K562 (cell line): ENCODE measurements around the gene UIMC1. TPM values are rescaled to one million over a fixed set of nuclear protein-coding genes. Genes with fewer than 3 reads are reported as not detected.

Experiments used
- ATAC-seq: fragments of 200-7000 bp; cut with Tn5 transposase; 3 replicates; pipeline ENCODE4 v1.9.1; 2020; ENCODE audit warnings: moderate library complexity
- BruUV-seq: library from RNA; stranded (reverse); fragments of 400-500 nt; replicated peaks from 2 replicates; lab custom pipeline; 2021; lab: Mats Ljungman, UMichigan
- CTCF ChIA-PET: fragments of 300-600 bp; formaldehyde crosslinking; extraction: SDS; loops from one replicate; lab custom pipeline; 2021; ENCODE audit warnings: low intra/inter-chr PET ratio; lab: Yijun Ruan, JAX
- POLR2A ChIA-PET: fragments of 300-600, 350-650 bp; sonication (Branson Sonifier 250); formaldehyde crosslinking; extraction: SDS; loops from one replicate; lab custom pipeline; 2021; ENCODE audit warnings: antibody characterized with exemption, inconsistent platforms; lab: Yijun Ruan, JAX
- DNase-seq, 4 experiments: peaks; one replicate each; pipeline versions ENCODE4 v3.0.0 to v3.0.0-alpha.2; 2011 to 2018; ENCODE audit warnings: low spot score in 3 of 4, mixed read lengths in 3 of 4; ENCODE audit errors: extremely low read depth in 1 of 4
- FAIRE-seq: peaks from 2 replicates; lab custom pipeline; 2011; peaks lifted over from hg19 to GRCh38; lab: Jason Lieb, UNC
- H2AFZ ChIP-seq: 2 replicates; pipeline ENCODE4 v1.6.0; 2011; ENCODE audit warnings: low read depth, low read length, control low read depth, inconsistent platforms
- H3K27ac ChIP-seq: fragments of 200-600 bp; 3 replicates; pipeline ENCODE4 v1.8.0; 2011; ENCODE audit warnings: low read depth, mild to moderate bottlenecking, control low read depth, inconsistent platforms, low read length, moderate library complexity, mixed read lengths; ENCODE audit errors: extremely low read depth
- H3K27me3 ChIP-seq, 2 experiments: fragments of 300-600 bp in 1 of 2; 2 replicates in 1 of 2; 3 replicates in 1 of 2; pipeline versions ENCODE4 v1.6.0 to v1.8.0; 2011; ENCODE audit warnings: inconsistent platforms in 2 of 2, low read length in 2 of 2, mild to moderate bottlenecking in 1 of 2, mixed read lengths in 1 of 2, moderate library complexity in 1 of 2; ENCODE audit not compliant: control insufficient read depth in 2 of 2, insufficient read depth in 2 of 2
- H3K36me3 ChIP-seq: fragments of 300-600 bp; 3 replicates; pipeline ENCODE4 v1.8.0; 2011; ENCODE audit warnings: mild to moderate bottlenecking, low read length, inconsistent platforms; ENCODE audit not compliant: control insufficient read depth, insufficient read depth
- H3K4me1 ChIP-seq, 2 experiments: fragments of 200-600 bp in 1 of 2; replicated peaks in 1 of 2; 2 replicates in 1 of 2; 3 replicates in 1 of 2; pipeline versions ENCODE4 v1.5.1 to v1.8.0; 2011; ENCODE audit warnings: inconsistent platforms in 2 of 2, low read length in 2 of 2, mild to moderate bottlenecking in 1 of 2, mixed read lengths in 1 of 2, moderate library complexity in 1 of 2; ENCODE audit not compliant: control insufficient read depth in 2 of 2, insufficient read depth in 2 of 2
- H3K4me2 ChIP-seq: 2 replicates; pipeline ENCODE4 v1.6.1; 2011; ENCODE audit warnings: low read length, control low read depth, inconsistent platforms, mixed read lengths; ENCODE audit not compliant: insufficient read depth
- H3K4me3 ChIP-seq: fragments of 200-600 bp; sonication (generic), shearing (Covaris generic); 2 replicates; pipeline ENCODE4 v1.5.1; 2016; ENCODE audit warnings: control low read depth, inconsistent platforms
- H3K79me2 ChIP-seq: fragments of 200-600 bp; 3 replicates; pipeline ENCODE4 v1.8.0; 2011; ENCODE audit warnings: low read length, inconsistent platforms; ENCODE audit not compliant: control insufficient read depth, insufficient read depth
- H3K9ac ChIP-seq, 2 experiments: 2 replicates each; pipeline versions ENCODE4 v1.6.0 to v1.6.1; 2011; ENCODE audit warnings: low read depth in 2 of 2, low read length in 2 of 2, control low read depth in 1 of 2, inconsistent platforms in 1 of 2, mild to moderate bottlenecking in 1 of 2, mixed read lengths in 1 of 2; ENCODE audit not compliant: insufficient read depth in 1 of 2
- H3K9me1 ChIP-seq: one replicate; pipeline ENCODE4 v1.6.0; 2011; ENCODE audit warnings: inconsistent platforms, mild to moderate bottlenecking, low read length, moderate library complexity; ENCODE audit not compliant: control insufficient read depth, insufficient read depth
- H3K9me3 ChIP-seq: replicated peaks from 2 replicates; pipeline ENCODE4 v1.5.1; 2011; ENCODE audit warnings: low read depth, low read length, inconsistent platforms; ENCODE audit not compliant: control insufficient read depth, insufficient read depth
- H4K20me1 ChIP-seq: replicated peaks from 2 replicates; pipeline ENCODE4 v1.6.1; 2011; ENCODE audit warnings: low read length, inconsistent platforms, mixed read lengths; ENCODE audit not compliant: control insufficient read depth, insufficient read depth
- CHD1 ChIP-seq: fragments of 200-600 bp; sonication (generic); IDR thresholded peaks from one replicate; pipeline ENCODE4 v1.6.1; 2012; ENCODE audit warnings: mild to moderate bottlenecking, moderate library complexity, low read length, inconsistent platforms
- CREBBP ChIP-seq: IDR thresholded peaks from one replicate; pipeline ENCODE4 v1.6.1; 2012; ENCODE audit warnings: low read depth, mild to moderate bottlenecking, control low read depth, inconsistent platforms, low read length
- HNRNPK ChIP-seq: fragments of 200-400 bp; formaldehyde crosslinking; IDR thresholded peaks from one replicate; pipeline ENCODE4 v1.6.1; 2018; ENCODE audit warnings: mild to moderate bottlenecking, low read depth, low read length; ENCODE audit not compliant: poor library complexity, severe bottlenecking
- KAT2B ChIP-seq: IDR thresholded peaks from one replicate; pipeline ENCODE4 v1.6.1; 2012; ENCODE audit warnings: low read depth, mild to moderate bottlenecking, control low read depth, inconsistent platforms, low read length, moderate library complexity
- L3MBTL2 ChIP-seq: fragments of 450-650 bp; IDR thresholded peaks from 2 replicates; pipeline ENCODE4 v1.6.1; 2016; ENCODE audit warnings: mild to moderate bottlenecking, moderate library complexity
- SAP30 ChIP-seq: fragments of 200-600 bp; sonication (generic); IDR thresholded peaks from 2 replicates; pipeline ENCODE4 v1.6.1; 2012; ENCODE audit warnings: borderline replicate concordance, low read depth, mild to moderate bottlenecking, moderate library complexity, low read length, control low read depth, inconsistent platforms; ENCODE audit not compliant: insufficient read depth, poor library complexity, severe bottlenecking
- SMARCC2 ChIP-seq: fragments of 450-650 bp; IDR thresholded peaks from 2 replicates; pipeline ENCODE4 v1.6.1; 2017; ENCODE audit warnings: antibody characterized with exemption, moderate library complexity, mild to moderate bottlenecking, low read depth
- TAF9B ChIP-seq: fragments of 450-650 bp; IDR thresholded peaks from 2 replicates; pipeline ENCODE4 v1.6.1; 2018; ENCODE audit warnings: mild to moderate bottlenecking; ENCODE audit not compliant: partially characterized antibody
- ZNF3 ChIP-seq: fragments of 250-450 bp; sonication (Bioruptor Pico); IDR thresholded peaks from 2 replicates; pipeline ENCODE4 v1.5.0; 2021; ENCODE audit warnings: mild to moderate bottlenecking, moderate library complexity
- ZNF655 ChIP-seq: fragments of 250-450 bp; sonication (Bioruptor Pico); IDR thresholded peaks from 2 replicates; pipeline ENCODE4 v1.5.0; 2021
- WGBS: fragments of 100-300 bp; shearing (Covaris generic); methylation state at CpG from one replicate; pipeline ENCODE4 v1.1.6; 2016; ENCODE audit warnings: low coverage, mixed read lengths; ENCODE audit not compliant: insufficient coverage; ENCODE audit errors: missing lambda C conversion rate; 5-methylcytosine and 5-hydroxymethylcytosine counted together
- in situ Hi-C: fragments of 300-500 bp; cut with MboI; formaldehyde crosslinking; loops from 4 replicates; pipeline ENCODE4 v1.15.0; 2018; ENCODE audit warnings: inconsistent platforms, mixed read lengths
- intact Hi-C: fragments of 100-400 bp; cut with micrococcal nuclease; formaldehyde crosslinking; loops from 2 replicates; pipeline ENCODE4 v1.14.2; 2022
- polyA plus RNA-seq, 8 experiments: library from polyadenylated mRNA; depleted of rRNA in 4 of 8; stranded (reverse) in 5 of 8; unstranded in 3 of 8; fragments of >200 nt; fragmentation: Nextera tagmentation in 2 of 8; fragmentation: Illumina TruSeq in 1 of 8; extraction: Ambion mirVana in 2 of 8; extraction: Trizol in 1 of 8; gene quantifications; 2 replicates each; pipeline versions ENCODE4 v1.2.1 to v1.2.3, GENCODE V29; 2011 to 2014; ENCODE audit warnings: inconsistent platforms in 1 of 8, missing spikeins in 1 of 8
- total RNA-seq, 7 experiments: library from RNA; depleted of rRNA in 6 of 7; stranded (reverse); fragments of >200 nt in 6 of 7; fragmentation: Illumina TruSeq in 2 of 7; extraction: Trizol in 2 of 7; gene quantifications; 2 replicates each; pipeline versions ENCODE4 v1.2.1 to v1.2.3, GENCODE V29; 2011 to 2021; ENCODE audit warnings: low replicate concordance in 1 of 7

The UIMC1 gene
- total and polyA plus RNA-seq, 9 of the 15 experiments (the other 6 are each of a cell fraction or from before 2014, with no cell fraction given): 14.9 to 51.7 (median 36.8) TPM

- in situ Hi-C loops (no loop called here), intact Hi-C loops (no loop called here)
- H3K27me3 ChIP-seq: no peaks in the 10 kb centered on the region
- H3K9me3 ChIP-seq: no peaks in the 10 kb centered on the region
- TF ChIP-seq CHD1 (no peak), ZNF3 (CRISPR knock-in tag) (no peak), L3MBTL2 (no peak), CREBBP (no peak), KAT2B (no peak), TAF9B (no peak), HNRNPK (no peak), ZNF655 (no peak), SMARCC2 (no peak), SAP30 (no peak)
- BruUV-seq: no TSS peak
- ChIA-PET POLR2A (interaction anchor here (1.2 kb wide), 1 partner anchor 59 kb away, joined by 3 read pairs; no protein-coding TSS in a partner anchor), CTCF (no interaction called here)
- no peak overlapping the region for H3K4me3 ChIP-seq
- no peak for FAIRE-seq
- peaks cover 19% of the 10 kb centered on the region for H3K36me3 ChIP-seq
- no peak for ATAC-seq
- no peaks in the 10 kb centered on the region for H3K9me1 ChIP-seq
- H3K4me2 ChIP-seq: no peak overlapping the region
- H4K20me1 ChIP-seq: no peaks in the 10 kb centered on the region; the same call in 1 of the 2 replicates
- peaks cover 2% of the 10 kb centered on the region; the same call in 1 of the 3 replicates for H3K79me2 ChIP-seq
- WGBS: 70% methylated on average over 2 of the region's 2 CpGs
- no peaks in the 10 kb centered on the region for H3K4me1 ChIP-seq
- no peak overlapping the region for H3K9ac ChIP-seq
- DNase-seq: no peak
- no peak overlapping the region for H2AFZ ChIP-seq
- H3K27ac ChIP-seq: no peak overlapping the region
Measured at GRCh38 chr5:176922817-176923216, 83.8 kb downstream of the UIMC1 start.
